ENCODE measurements around the gene MMP23B. TPM values are rescaled to one million over a fixed set of nuclear protein-coding genes. Genes with fewer than 3 reads are reported as not detected.

The MMP23B gene
- total RNA-seq, 4 donors from 2014 or later: 10.0 to 97.3 (median 43.7) TPM

DNA sequence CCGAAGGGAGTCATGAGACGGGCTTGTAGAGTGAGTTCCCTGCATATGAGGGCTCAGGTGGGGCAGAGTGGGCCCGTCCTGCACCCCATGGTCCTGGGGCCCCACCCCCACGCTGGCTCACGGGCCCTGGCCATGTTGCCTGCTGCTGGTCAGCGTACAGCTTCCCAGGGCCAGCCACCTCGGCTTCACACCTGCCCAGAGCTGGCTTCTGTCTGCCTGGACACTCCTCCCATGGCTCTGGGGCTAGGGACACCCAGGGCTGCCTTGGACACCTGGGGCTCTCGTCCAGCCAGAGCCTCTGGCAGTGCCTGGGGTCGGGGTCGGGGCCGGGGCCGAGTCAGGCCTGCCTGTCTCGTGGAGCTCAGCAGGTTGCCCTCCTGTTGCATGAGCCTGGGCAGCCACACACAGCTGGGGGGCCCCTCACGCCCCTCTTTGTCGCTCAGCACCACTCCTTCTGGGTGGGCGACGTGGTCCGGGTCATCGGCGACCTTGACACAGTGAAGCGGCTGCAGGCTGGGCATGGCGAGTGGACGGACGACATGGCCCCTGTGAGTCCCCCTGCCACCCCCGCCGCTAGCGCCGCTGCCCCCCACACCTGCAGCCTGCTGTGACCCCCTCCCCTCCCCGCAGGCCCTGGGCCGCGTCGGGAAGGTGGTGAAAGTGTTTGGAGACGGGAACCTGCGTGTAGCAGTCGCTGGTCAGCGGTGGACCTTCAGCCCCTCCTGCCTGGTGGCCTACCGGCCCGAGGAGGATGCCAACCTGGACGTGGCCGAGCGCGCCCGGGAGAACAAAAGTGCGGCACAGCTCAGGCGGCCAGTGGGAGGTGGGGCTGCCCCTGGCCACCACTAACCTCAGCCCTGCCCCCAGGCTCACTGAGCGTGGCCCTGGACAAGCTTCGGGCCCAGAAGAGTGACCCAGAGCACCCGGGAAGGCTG is 5.5 kb upstream of the MMP23B start:
- H3K36me3 ChIP-seq: no peaks in the 10 kb centered on the region
- H3K27ac ChIP-seq: no peak overlapping the region
- H3K4me1 ChIP-seq: no peaks in the 10 kb centered on the region
- intact Hi-C loops (cut with DNase I; ENCODE audit: low total_unique reads): no loop called here
- peaks cover 0 to 10% of the 10 kb centered on the region in 2 donors for H3K27me3 ChIP-seq
- no peak for DNase-seq
- H3K9me3 ChIP-seq: no peaks in the 10 kb centered on the region
- H3K4me3 ChIP-seq: no peak overlapping the region
- no peak for TF ChIP-seq POLR2A (IDR thresholded peaks at IDR 0.05)
- TF ChIP-seq, protein P1, sequence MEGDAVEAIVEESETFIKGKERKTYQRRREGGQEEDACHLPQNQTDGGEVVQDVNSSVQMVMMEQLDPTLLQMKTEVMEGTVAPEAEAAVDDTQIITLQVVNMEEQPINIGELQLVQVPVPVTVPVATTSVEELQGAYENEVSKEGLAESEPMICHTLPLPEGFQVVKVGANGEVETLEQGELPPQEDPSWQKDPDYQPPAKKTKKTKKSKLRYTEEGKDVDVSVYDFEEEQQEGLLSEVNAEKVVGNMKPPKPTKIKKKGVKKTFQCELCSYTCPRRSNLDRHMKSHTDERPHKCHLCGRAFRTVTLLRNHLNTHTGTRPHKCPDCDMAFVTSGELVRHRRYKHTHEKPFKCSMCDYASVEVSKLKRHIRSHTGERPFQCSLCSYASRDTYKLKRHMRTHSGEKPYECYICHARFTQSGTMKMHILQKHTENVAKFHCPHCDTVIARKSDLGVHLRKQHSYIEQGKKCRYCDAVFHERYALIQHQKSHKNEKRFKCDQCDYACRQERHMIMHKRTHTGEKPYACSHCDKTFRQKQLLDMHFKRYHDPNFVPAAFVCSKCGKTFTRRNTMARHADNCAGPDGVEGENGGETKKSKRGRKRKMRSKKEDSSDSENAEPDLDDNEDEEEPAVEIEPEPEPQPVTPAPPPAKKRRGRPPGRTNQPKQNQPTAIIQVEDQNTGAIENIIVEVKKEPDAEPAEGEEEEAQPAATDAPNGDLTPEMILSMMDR (IDR thresholded peaks at IDR 0.05): no peak

GRCh38 chr1:1627261-1627828 is 4.6 kb upstream of the MMP23B start:
- H3K27ac ChIP-seq: no peak overlapping the region
- DNase-seq: no peak

DNA sequence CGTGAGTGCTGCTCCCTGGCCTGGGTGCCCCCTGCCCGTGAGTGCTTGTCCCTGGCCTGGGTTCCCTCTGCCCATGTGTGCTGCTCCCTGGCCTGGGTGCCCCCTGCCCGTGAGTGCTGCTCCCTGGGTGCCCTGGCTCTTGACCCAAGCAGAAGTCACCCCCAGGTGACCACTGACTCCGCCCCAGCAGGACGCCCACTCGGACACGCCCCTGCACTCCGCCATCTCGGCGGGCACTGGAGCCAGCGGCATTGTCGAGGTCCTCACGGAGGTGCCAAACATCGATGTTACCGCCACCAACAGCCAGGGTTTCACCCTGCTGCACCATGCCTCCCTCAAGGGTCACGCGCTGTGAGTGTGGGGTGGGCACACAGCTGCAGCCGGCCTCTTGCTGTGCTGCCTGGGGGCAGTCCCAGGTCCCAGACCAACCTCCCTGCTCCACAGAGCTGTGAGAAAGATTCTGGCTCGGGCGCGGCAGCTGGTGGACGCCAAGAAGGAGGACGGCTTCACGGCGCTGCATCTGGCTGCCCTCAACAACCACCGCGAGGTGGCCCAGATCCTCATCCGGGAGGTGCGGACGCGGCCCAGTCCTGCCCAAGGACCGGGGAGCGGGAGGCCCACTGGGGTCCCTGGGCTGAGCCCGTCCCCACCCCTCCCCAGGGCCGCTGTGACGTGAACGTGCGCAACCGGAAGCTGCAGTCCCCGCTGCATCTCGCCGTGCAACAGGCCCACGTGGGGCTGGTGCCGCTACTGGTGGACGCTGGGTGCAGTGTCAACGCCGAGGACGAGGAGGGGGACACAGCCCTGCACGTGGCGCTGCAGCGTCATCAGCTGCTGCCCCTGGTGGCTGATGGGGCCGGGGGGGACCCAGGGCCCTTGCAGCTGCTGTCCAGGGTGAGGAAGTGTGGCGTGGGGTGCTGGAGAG is 3.9 kb upstream of the MMP23B start:
- Histone ChIP-seq H3K4me3 (no peak overlapping the region), H3K36me3 (no peaks in the 10 kb centered on the region), H3K4me1 (no peaks in the 10 kb centered on the region), H3K27me3 (peaks cover 0 to 15% of the 10 kb centered on the region in 2 donors), H3K27ac (no peak overlapping the region), H3K9me3 (no peaks in the 10 kb centered on the region)
- no peak for DNase-seq
- intact Hi-C loops (cut with DNase I; ENCODE audit: low total_unique reads): no loop called here
- TF ChIP-seq, protein P1 (IDR thresholded peaks at IDR 0.05): no peak
- no peak for TF ChIP-seq POLR2A (IDR thresholded peaks at IDR 0.05)

More at GRCh38 chr1:1627261-1627828, 4.6 kb upstream of the MMP23B start:
- Histone ChIP-seq H3K4me3 (no peak overlapping the region), H3K27me3 (peaks cover 0 to 15% of the 10 kb centered on the region in 2 donors), H3K36me3 (no peaks in the 10 kb centered on the region), H3K4me1 (no peaks in the 10 kb centered on the region), H3K9me3 (no peaks in the 10 kb centered on the region)
- intact Hi-C loops (cut with DNase I; ENCODE audit: low total_unique reads): no loop called here
- no peak for TF ChIP-seq POLR2A (IDR thresholded peaks at IDR 0.05)
- TF ChIP-seq, protein P1 (IDR thresholded peaks at IDR 0.05): no peak

DNA sequence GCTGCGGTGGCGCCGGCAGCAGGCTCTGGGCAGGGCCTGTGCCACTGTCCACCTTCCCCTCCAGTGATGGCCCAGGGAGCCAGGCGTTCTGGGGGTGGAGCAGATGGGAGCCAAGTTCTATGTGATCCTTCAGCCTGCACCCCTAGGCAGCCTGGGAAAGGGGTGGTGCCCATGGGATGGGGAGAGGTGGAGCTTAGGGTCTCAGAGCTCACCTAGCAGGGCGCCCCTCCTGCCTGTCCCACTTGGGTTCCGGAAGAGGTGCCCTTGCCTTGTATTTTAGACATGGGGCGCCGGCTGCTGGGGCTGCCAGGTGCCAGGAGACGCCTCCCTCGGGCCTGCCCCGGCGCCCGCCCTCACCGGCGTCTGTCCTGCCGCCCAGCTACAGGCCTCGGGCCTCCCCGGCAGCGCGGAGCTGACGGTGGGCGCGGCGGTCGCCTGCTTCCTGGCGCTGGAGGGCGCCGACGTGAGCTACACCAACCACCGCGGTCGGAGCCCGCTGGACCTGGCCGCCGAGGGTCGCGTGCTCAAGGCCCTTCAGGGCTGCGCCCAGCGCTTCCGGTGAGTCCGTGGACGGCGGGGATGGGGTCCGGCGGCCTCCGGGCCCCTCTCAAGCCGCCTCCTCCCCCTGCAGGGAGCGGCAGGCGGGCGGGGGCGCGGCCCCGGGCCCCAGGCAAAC is 3.1 kb upstream of the MMP23B start:
- TF ChIP-seq, protein P1 (IDR thresholded peaks at IDR 0.05): no peak
- TF ChIP-seq POLR2A (IDR thresholded peaks at IDR 0.05): no peak
- H3K36me3 ChIP-seq: no peaks in the 10 kb centered on the region
- H3K4me1 ChIP-seq: no peaks in the 10 kb centered on the region
- no peak overlapping the region for H3K27ac ChIP-seq
- H3K4me3 ChIP-seq: no peak overlapping the region
- intact Hi-C loops (cut with DNase I; ENCODE audit: low total_unique reads): no loop called here
- no peak for DNase-seq
- H3K9me3 ChIP-seq: no peaks in the 10 kb centered on the region
- peaks cover 0 to 15% of the 10 kb centered on the region in 2 donors for H3K27me3 ChIP-seq

Measured in uterus (tissue), 4 donors.